GM13977 (cell line): ENCODE data around the gene ANXA3.

Experiments
- DNase-seq: peaks from one replicate; pipeline ENCODE4 v3.0.0; 2012; ENCODE audit warnings: low spot score
- in situ Hi-C: fragments of 300-500 bp; cut with MboI; formaldehyde crosslinking; loops from one replicate; pipeline ENCODE4 v1.12.0; 2022; ENCODE audit warnings: low sequenced_read_pairs, low pct_unique_long_range_greater_than_20kb, mixed read lengths, inconsistent platforms; ENCODE audit not compliant: unreplicated experiment
- TF ChIP-seq, protein P1 (sequence below): IDR thresholded peaks from 2 replicates; pipeline ENCODE4 v1.5.1; 2012; ENCODE audit warnings: mild to moderate bottlenecking, control low read depth; ENCODE audit not compliant: insufficient read depth; ENCODE audit errors: extremely low read depth, missing control alignments

The ANXA3 gene

DNA sequence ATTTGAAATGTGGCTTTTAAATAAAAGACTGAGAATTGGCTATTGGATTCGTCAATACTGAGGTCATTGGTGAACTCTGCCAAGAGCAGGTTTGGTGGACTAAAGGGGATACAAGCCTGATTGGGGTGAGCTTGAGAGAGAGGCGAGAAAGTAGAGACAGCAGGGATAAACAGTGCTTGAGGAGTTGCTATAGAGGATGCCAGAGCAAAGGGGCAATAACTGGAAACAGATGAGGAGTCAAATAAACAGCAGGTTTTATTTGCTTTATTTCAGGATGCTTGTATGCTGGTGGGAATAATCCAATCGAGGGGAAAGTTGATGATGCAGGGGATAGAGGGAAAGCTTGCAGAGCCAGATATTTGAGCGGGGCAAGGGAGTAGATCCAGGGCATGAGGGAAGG lies 24.0 kb upstream of the ANXA3 start:
- DNase-seq, result no peak
- TF ChIP-seq, protein P1, sequence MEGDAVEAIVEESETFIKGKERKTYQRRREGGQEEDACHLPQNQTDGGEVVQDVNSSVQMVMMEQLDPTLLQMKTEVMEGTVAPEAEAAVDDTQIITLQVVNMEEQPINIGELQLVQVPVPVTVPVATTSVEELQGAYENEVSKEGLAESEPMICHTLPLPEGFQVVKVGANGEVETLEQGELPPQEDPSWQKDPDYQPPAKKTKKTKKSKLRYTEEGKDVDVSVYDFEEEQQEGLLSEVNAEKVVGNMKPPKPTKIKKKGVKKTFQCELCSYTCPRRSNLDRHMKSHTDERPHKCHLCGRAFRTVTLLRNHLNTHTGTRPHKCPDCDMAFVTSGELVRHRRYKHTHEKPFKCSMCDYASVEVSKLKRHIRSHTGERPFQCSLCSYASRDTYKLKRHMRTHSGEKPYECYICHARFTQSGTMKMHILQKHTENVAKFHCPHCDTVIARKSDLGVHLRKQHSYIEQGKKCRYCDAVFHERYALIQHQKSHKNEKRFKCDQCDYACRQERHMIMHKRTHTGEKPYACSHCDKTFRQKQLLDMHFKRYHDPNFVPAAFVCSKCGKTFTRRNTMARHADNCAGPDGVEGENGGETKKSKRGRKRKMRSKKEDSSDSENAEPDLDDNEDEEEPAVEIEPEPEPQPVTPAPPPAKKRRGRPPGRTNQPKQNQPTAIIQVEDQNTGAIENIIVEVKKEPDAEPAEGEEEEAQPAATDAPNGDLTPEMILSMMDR, result no peak
- in situ Hi-C loops, result no loop called here

GRCh38 chr4:78528327-78528726 lies 23.2 kb upstream of the ANXA3 start:
- TF ChIP-seq, protein P1, result no peak
- DNase-seq, result no peak
- in situ Hi-C loops, result no loop called here

- DNase-seq, result no peak
- in situ Hi-C loops, result no loop called here
- TF ChIP-seq, protein P1, result no peak
Measured at GRCh38 chr4:78529569-78530209, 21.9 kb upstream of the ANXA3 start.

DNA sequence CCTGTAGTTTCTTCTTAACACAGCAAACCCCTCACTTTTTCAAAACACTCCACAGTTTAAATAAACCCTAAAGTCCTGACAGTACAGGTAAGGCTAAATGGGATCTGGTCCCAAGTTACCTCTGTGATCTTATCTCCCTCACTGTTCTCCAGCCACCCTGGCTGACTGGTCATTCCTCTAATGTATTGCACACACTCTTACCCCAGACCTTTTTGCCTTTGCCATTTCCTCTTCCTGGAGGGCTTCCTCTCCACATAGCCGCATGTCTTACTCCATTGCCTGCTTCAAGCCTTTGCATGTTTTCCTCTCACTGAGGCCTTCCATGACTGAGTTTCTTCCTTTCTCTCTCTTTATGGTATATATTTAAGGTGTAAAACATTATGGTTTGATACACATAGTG lies 19.5 kb upstream of the ANXA3 start:
- in situ Hi-C loops, result no loop called here
- no peak for DNase-seq
- TF ChIP-seq, protein P1, result no peak

DNA sequence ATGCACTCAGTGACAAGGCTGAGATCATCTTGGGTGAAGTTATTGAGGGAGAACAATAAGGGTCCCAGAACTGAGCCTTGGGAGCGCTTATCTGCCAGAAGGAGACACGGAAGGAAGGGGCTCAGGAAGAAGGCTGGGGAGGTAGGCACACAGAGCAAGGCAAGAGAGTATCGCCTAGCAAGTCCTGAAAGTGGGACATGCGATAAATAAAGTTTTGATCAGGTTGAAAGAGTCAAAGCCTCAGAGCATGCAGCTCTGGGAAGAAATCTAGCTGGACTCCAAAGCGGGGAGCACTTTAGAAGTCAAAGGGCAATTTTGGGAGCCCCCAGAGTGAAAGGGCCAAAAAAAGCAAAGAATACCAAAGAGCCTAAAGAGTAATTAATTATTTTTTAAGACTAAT lies 17.7 kb upstream of the ANXA3 start:
- no peak for DNase-seq
- TF ChIP-seq, protein P1, result no peak
- in situ Hi-C loops, result no loop called here

- TF ChIP-seq, protein P1, result no peak
- no peak for DNase-seq
- in situ Hi-C loops, result no loop called here
Measured at GRCh38 chr4:78534286-78534955, 17.1 kb upstream of the ANXA3 start.
